GM10266 (cell line): Measurements from ENCODE around the gene SPATC1L.
"Not testable (repeated sequence)": the region's sequence is repeated elsewhere in the genome, so short reads cannot be mapped to it uniquely, and the experiment has no call there.

Experiments used
- DNase-seq: peaks from one replicate; pipeline ENCODE4 v3.0.0; 2012; ENCODE audit errors: extremely low spot score
- CTCF ChIP-seq: IDR thresholded peaks from 2 replicates; pipeline ENCODE4 v1.5.1; 2012; ENCODE audit warnings: mild to moderate bottlenecking, low read depth; ENCODE audit not compliant: control insufficient read depth, insufficient read depth; ENCODE audit errors: missing control alignments

SPATC1L gene

GRCh38 chr21:46141767-46142581, 42.3 kb downstream of the SPATC1L start:
- TF ChIP-seq CTCF, result no peak
- no peak for DNase-seq

GRCh38 chr21:46140352-46141003, 43.8 kb downstream of the SPATC1L start:
- DNase-seq, result not testable (repeated sequence)

- no peak for TF ChIP-seq CTCF
- no peak for DNase-seq
These were observed 44.6 kb downstream of the SPATC1L start for GRCh38 chr21:46139686-46140085.

GRCh38 chr21:46138383-46138970, 45.8 kb downstream of the SPATC1L start:
- TF ChIP-seq CTCF, result no peak
- DNase-seq, result no peak

GRCh38 chr21:46137908-46138307, 46.4 kb downstream of the SPATC1L start:
- DNase-seq, result no peak

GRCh38 chr21:46136739-46137349, 47.4 kb downstream of the SPATC1L start:
- DNase-seq, result no peak
- no peak for TF ChIP-seq CTCF

More at GRCh38 chr21:46137908-46138307, 46.4 kb downstream of the SPATC1L start:
- TF ChIP-seq CTCF, result no peak

- no peak for TF ChIP-seq CTCF
- DNase-seq, result no peak
These were observed 48.4 kb downstream of the SPATC1L start for GRCh38 chr21:46135782-46136395.
